HL-60/S4 (cell line): ENCODE measurements around the gene SNX10.

Experiments used
- in situ Hi-C: fragments of 300-500 bp; cut with MboI; formaldehyde crosslinking; loops from 2 replicates; pipeline ENCODE4 v1.14.3; 2022; ENCODE audit warnings: low sequenced_read_pairs

Gene SNX10

GRCh38 chr7:26295586-26295985 is 3.9 kb downstream of the SNX10 start:
- in situ Hi-C loops: no loop called here

DNA sequence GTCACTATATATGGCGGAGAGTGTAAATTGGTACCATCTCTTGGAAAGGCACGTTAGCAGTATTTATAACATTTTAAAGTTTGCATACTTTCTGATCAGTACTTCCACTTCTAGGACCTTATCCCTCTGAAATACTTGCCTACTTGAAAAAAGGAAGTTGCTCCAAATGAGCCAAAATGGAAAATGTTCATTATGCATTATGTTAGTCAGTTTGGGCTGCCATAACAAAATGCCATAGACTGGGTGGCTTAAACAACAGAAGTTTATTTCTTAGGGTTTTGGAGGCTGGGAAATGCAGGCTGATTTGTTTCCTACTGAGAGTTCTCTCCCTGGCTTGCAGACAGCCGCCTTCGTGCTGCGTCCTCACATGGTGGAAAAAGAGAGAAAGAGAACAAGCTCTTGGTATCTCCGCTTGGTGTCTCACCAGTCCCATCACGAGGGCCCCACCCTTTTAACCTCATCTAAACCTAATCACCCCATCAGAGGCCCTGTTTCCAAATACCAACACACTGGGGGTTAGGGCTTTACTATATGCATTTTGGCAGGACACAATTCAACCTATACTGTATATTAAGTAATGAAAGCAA is 6.9 kb downstream of the SNX10 start:
- in situ Hi-C loops: no loop called here

DNA sequence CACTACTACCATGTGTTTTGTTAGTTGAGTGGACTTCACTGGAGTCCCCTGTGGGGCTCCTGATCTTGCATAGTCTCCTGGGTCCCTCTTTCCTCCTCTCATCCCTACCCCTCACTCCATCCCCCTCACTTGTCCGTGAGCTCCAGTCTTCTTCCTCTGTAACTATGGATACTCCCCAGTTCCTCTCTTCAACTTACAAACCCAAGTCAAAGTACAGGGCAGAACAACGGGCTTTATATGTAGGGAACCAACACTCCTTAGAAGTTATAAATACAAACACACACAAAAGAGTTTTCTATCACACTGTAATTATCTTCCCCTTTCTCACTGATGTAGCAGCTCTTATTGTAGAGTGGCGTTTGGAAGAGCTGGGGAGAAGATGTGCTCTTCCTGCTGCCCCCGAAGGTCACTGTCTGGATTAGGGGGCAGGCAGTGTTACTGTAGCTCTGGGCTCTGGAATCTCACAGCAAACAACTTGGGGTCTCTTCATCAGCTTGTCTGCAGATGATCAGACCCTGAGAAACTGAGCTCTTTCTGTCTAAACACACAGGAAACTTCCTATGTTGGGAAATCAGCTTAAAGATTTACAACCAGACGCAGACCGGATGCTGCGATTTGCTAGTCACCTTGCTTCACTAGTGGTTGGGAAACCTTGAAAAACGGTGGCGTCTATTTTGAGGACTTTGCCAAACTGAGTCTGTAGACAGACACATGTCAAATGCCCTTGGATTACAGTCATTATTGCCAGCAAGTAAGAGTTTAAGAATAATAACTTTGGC is 13.6 kb downstream of the SNX10 start:
- in situ Hi-C loops: no loop called here

DNA sequence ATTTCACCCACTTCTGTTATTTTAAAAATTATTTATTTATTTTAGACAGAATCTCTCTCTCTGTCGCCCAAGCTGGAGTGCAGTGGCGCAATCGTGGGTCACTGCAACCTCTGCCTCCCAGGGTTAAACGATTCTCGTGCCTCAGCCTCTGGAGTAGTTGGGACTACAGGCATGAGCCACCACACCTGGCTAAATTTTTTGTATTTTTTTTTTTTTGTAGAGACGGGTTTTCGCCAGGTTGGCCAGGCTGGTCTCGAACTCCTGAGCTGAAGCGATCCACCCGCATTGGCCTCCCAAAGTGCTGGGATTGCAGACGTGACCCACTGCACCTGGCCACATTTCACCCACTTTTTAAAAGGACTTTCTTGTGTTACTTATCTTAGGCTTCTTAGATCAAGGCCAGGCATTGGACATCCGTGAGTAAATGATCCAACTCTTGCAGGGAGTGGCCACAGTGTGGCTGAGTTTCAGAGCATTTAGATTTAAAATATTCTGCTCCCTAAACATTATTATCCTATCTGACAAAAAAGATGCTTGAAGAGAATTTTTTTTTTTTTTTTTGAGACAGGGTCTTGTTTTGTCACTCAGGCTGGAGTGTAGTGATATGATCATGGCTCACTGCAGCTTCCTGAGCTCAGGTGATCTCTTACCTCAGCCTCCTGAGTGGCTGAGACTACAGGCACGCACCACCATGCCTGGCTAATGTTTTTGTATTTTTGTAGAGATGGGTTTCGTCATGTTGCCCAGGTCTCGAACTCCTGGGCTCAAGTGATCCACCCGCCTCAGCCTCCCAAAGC is 14.4 kb downstream of the SNX10 start:
- in situ Hi-C loops: no loop called here

- in situ Hi-C loops: no loop called here
Observed at GRCh38 chr7:26306790-26307189, 15.1 kb downstream of the SNX10 start.

DNA sequence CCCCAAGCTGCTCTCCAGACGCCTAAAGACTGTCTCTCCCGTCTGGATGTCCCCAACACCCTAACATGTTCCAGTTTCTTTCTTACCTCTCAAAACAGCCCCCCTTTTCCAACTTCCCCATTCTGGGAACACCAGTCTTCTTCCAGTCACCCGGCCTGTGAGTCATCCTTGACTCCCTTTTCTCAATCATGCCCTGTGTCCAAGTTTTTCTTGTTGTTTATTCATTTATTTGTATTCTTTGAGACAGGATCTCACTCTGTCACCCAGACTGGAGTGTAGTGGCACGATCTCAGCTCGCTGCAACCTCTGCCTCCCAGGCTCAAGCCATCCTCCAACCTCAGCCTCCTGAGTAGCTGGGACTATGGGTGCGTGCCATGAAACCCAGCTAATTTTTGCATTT is 15.6 kb downstream of the SNX10 start:
- in situ Hi-C loops: no loop called here

- in situ Hi-C loops: no loop called here
Observed at GRCh38 chr7:26307791-26308190, 16.1 kb downstream of the SNX10 start.

DNA sequence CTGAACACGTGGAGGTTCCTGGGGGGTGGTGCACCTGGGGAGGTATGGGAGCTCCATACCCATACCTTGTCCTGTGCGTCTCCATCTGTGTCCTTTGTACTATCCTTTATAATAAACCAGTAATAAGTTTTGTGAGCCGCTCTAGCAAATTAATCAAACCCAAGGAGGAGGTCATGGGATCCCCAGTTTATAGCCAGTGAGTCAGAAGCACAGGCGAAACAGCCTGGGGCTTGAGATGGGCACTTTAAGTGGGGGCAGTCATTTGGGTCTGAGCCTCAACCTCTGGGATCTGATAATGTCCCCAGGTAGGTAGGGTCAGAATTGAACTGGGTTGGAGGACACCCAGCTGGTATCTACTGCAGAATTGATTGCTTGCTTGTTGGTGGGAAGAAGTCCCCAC is 16.9 kb downstream of the SNX10 start:
- in situ Hi-C loops: no loop called here

- in situ Hi-C loops: no loop called here
Observed at GRCh38 chr7:26309089-26309488, 17.4 kb downstream of the SNX10 start.

- in situ Hi-C loops: no loop called here
Observed at GRCh38 chr7:26311798-26312197, 20.1 kb downstream of the SNX10 start.

- in situ Hi-C loops: no loop called here
Observed at GRCh38 chr7:26317211-26317610, 25.5 kb downstream of the SNX10 start.

DNA sequence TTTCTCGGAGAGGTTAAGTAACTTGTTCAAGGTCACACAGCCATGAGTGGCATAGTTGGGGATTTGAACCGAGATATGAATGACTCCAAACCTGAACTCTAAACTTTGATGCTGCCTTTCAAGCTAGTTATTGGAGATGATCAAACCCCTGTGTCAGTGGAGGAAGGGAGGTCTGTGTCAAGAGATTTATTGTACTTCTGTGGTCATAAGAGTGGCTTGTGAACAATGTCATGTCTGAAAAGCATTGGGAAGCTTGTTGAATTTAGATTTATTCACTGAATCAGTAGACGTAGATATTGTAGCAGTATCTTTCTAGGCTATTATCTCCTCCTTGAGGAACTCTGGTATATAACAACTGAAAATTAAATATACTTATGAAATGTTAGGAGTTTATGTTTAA is 27.3 kb downstream of the SNX10 start:
- in situ Hi-C loops: no loop called here

GRCh38 chr7:26319636-26320035 is 28.0 kb downstream of the SNX10 start:
- in situ Hi-C loops: no loop called here

- in situ Hi-C loops: no loop called here
Observed at GRCh38 chr7:26320878-26321277, 29.2 kb downstream of the SNX10 start.

- in situ Hi-C loops: no loop called here
Observed at GRCh38 chr7:26321435-26321834, 29.8 kb downstream of the SNX10 start.

DNA sequence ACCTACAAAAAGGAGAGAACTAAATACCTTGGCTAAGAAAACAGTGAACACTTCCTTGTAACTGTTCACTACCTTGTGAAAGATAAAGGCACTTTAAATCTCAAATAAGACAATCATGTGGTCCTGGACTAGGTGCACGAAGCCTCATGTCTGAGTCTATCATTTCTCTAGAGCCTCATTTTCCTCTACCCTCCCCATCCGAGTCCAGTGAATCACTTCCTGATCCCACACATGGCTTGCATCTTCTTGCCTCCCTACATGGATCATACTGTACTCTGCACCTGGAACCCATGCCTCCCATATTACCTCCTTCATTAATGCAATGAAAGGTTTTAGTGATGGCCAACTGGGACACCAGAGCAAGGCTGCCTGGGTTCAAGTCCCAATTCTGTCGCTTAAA is 34.5 kb downstream of the SNX10 start:
- in situ Hi-C loops: no loop called here

DNA sequence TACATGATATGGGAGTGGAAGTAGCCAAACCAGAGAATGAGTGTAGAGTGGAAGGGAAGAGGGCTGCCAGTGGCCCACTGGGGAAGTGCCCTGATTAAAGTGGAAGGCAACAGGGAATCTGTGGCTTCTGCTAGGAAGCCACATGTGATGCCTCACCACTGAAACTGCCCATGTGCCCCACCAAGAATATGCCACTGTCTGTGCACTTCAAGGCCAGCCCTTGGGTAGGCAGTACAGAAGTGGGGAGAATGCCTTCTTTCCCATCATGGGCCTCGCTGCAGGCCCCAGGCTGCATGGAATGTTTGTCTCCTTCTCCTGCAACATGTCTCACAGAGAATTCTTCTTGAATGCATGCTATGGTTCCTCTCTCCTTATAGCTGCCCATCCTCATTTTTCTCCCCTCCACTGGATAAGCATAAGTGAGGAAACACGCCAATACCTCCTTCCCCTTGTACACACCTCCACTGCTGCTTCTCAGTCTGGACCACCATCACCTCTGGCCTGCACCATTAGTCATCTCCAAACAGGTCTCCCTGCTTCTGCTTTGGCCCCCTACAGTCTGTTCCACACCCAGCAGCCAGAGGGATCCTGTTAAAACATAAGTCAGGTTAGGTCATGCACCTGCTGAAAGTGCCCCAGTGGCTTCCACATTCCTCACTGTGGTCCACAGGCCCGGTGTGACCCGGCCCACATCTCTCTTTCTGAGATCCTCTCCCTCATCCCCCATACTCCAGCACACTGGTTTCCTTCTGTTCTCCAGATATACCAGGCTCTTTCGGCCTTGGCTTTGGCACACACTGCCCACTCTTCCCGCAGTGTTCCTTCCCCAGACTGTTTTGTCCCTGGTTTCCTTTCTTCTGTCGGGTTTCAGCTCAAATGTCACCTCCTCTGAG is 37.1 kb downstream of the SNX10 start:
- in situ Hi-C loops: no loop called here

GRCh38 chr7:26329520-26330255 is 38.0 kb downstream of the SNX10 start:
- in situ Hi-C loops: no loop called here

DNA sequence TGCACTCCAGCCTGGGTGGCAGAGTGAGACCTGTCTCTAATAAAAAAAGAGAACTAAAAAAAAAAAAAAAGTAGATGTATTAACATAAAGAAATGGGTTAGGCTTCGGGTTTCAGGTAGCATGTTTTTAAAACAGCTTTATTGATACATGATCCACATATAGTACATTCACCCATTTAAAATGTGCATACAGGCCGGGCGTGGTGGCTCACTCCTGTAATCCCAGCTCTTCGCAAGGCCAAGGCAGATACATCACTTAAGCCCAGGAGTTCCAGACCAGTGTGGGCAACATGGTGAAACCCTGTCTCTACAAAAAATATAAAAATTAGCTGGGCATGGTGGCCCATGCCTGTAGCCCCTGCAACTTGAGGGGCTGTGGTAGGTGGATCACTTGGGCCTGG is 39.5 kb downstream of the SNX10 start:
- in situ Hi-C loops: no loop called here

DNA sequence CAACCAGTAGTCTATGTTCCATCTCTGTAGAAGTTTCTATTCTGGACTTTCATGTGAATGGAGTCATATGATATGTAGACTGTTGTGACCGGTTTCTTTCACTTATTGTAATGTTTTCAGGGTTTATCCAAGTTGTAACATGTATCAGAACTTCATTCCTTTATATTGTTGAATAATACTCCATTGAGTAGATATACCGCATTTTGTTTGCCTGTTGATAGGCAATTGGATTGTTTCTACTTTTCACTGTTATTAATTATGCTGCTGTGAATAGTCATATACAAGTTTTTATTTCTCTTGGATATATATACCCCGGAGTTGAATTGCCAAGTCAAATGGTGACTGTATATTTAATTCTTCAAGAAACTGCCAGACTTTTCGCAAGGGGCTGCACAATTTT is 40.1 kb downstream of the SNX10 start:
- in situ Hi-C loops: no loop called here
